ENCODE data around the gene PLEKHO2. TPM values are rescaled to one million over a fixed set of nuclear protein-coding genes. Genes with fewer than 3 reads are reported as not detected.
"Not testable (repeated sequence)": the region's sequence is repeated elsewhere in the genome, so short reads cannot be mapped to it uniquely, and the experiment has no call there.

Gene PLEKHO2, protein sequence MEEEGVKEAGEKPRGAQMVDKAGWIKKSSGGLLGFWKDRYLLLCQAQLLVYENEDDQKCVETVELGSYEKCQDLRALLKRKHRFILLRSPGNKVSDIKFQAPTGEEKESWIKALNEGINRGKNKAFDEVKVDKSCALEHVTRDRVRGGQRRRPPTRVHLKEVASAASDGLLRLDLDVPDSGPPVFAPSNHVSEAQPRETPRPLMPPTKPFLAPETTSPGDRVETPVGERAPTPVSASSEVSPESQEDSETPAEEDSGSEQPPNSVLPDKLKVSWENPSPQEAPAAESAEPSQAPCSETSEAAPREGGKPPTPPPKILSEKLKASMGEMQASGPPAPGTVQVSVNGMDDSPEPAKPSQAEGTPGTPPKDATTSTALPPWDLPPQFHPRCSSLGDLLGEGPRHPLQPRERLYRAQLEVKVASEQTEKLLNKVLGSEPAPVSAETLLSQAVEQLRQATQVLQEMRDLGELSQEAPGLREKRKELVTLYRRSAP
- total RNA-seq = 87.5 TPM
- long read RNA-seq, transcript PLEKHO2-201 (6 exons, 3,720 nt) = major isoform, 15 of 47 reads
- long read RNA-seq, partial matches to known transcripts = 29 of 47 reads
- long read RNA-seq, other reads (novel, unspliced or antisense) = 3 of 47 reads

DNA sequence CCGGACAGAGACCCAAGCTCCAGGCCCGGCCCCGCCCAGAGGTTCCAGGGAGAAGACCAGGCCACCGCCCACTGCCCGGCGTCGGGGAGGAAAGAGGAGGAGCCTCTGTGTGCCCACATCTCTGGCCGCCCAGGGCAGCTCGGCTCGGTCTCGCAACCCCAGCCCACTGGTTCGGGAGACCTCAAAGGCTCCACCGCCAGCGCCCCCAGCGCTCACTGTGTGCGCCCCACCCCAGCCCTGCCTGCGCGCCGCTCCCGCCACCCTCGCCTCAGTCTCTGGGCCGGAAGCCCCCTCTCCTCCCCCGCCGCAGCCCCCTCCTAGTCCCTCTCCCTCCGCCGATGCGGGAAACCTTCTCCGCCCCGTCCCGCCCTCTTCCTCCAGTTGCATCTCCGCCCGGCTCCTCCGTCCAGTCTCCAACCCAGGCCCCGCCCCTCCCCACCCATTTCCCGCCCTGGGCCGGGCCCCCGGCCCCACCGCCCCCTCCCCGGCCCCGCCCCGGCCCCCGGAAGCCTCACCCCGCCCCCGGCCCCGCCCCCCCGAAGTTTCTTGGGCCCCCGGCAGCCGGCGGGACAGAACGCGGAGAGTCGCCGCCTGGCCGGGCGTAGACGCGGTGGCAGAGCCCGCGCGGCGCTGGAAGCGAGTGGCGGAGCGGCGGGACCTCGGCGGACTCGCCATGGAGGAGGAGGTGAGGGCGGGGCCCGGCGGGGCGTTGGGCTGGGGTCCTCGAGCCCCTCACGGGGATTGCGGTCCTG lies at the start of gene PLEKHO2:
TSS of gene PLEKHO2 (plus strand) at position 572 of the 752 bp plus-strand sequence. CDS start at position 674, 102 bp downstream.
- DNase-seq (ENCODE audit: low spot score) = peak; percentile 98

DNA sequence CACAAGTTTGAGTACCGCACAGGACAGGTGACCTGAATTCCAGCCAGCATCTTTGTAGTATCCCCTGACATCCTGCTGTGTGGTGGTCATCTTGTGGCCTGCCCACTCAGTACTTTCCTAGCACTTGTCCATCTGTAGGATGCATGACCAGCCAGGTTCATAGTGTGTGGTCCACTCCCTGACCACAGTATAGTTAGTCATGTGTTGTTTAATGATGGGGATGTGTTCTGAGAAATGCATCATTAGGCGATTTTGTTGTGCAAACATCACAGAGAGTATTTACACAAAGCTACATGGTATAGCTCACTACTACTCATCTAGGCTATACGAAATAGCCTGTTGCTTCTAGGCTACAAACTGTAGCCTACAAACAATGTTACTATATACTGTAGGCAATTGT lies 49.4 kb upstream of the PLEKHO2 start:
- DNase-seq (ENCODE audit: low spot score) = no peak

DNA sequence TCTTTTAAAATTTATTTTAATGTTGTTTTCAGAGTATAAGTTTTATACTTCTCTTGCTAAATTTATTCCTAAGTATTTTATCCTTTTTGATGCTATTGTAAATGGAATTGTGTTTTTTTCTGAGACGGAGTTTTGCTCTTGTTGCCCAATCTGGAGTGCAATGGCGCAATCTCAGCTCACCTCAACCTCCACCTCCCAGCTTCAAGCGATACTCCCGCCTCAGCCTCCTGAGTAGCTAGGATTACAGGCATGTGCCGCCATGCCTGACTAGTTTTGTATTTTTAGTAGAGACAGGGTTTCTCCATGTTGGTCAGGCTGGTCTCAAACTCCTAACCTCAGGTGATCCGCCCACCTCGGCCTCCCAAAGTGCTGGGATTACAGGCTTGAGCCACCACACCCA lies 46.4 kb upstream of the PLEKHO2 start:
- DNase-seq (ENCODE audit: low spot score) = not testable (repeated sequence)

DNA sequence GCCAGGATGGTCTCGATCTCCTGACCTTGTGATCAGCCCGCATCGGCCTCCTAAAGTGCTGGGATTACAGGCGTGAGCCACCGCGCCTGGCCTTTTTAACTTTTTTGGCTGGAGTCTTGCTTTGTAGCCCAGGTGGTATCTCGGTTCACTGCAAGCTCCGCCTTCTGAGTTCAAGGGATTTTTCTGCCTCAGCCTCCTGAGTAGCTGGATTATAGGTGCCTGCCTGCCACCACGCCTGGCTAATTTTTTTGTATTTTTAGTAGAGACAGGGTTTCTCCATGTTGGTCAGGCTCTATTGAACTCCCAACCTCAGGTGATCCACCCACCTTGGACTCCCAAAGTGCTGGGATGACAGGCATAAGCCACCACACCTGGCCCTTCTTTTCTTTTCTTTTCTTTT lies 45.8 kb upstream of the PLEKHO2 start:
- not testable (repeated sequence) for DNase-seq (ENCODE audit: low spot score)

DNA sequence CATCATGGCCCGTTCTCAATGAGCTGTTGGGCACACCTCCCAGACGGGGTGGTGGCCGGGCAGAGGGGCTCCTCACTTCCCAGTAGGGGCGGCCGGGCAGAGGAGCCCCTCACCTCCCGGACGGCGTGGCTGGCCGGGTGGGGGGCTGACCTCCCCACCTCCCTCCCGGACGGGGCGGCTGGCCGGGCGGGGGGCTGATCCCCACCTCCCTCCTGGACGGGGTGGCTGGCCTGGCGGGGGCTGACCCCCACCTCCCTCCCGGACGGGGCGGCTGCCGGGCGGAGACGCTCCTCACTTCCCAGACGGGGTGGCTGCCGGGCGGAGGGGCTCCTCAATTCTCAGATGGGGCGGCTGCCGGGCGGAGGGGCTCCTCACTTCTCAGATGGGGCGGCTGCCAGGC lies 42.8 kb upstream of the PLEKHO2 start:
- not testable (repeated sequence) for DNase-seq (ENCODE audit: low spot score)

DNA sequence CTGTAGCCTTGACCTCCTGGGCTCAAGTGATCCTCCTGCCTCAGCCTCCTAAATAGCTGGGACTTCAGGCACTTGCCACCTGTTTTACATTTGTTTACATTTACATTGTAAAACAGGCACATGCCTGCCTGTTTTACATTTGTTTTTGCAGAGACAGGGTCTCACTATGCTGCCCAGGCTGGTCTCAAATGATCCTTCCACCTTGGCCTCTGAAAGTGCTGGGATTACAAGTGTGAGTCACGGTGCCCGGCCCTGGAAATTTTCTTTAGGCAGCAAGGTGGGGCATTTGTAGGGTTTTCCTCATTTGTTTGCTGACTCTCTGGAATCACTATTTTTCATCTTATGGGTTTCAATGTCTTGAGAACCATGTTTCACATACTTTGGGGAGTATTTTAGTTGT lies 41.2 kb upstream of the PLEKHO2 start:
- DNase-seq (ENCODE audit: low spot score) = no peak

DNA sequence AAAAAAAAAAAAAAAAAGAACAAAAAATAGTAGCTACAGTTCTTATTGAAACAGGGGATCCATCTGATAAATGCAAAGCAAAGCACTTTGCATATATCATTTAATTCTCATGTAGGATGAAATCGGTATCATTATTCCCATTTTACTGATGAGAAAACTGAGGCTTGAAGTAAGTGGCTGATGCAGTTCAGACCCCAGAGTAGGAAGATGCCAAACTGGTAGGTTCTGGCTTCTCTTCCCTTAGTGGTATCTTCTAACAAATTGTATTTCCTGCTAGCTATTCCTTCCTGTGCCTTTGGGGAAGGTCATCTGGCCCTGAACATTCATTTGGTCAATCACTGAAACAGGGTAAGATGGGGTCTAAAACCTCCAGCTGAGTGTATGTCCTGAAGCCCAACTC lies 38.2 kb upstream of the PLEKHO2 start:
- DNase-seq (ENCODE audit: low spot score) = no peak

DNA sequence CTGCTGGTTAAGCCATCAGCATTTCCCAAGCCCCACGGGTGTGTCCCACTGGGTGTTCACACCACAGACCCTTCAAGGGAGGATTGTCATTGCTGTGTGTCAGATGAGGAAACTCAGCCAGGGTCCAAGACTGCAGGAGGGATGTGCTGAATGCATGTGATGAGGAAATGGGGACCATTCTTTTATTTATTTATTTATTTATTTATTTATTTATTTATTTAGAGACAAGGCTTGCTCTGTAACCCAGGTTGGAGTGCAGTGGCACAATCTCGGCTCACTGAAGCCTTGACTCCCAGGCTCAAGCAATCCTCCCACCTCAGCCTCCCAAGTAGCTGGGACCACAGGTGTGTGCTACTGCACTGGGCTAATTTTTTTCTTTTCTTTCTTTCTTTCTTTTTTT lies 37.1 kb upstream of the PLEKHO2 start:
- DNase-seq (ENCODE audit: low spot score) = no peak

DNA sequence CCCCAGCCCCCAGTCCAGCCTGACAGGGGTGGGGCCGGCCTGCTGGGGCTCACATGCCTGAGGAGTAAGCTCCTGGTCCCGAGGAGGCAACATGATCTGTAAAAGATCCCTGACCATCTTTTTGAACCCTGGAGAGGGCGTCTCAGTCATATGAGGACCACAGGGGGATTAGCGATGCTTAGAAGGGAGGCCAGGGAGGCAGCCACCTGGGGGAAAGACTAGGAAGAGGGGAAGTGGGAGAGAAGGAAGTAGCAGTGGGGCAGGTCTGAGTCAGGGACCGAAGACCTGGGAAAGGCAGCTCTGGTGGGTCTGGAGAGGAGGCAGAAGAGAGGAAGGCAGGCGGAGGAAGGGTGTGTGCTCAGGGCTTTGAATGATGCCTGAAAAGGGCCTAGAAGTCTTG lies 35.2 kb upstream of the PLEKHO2 start:
- no peak for DNase-seq (ENCODE audit: low spot score)

DNA sequence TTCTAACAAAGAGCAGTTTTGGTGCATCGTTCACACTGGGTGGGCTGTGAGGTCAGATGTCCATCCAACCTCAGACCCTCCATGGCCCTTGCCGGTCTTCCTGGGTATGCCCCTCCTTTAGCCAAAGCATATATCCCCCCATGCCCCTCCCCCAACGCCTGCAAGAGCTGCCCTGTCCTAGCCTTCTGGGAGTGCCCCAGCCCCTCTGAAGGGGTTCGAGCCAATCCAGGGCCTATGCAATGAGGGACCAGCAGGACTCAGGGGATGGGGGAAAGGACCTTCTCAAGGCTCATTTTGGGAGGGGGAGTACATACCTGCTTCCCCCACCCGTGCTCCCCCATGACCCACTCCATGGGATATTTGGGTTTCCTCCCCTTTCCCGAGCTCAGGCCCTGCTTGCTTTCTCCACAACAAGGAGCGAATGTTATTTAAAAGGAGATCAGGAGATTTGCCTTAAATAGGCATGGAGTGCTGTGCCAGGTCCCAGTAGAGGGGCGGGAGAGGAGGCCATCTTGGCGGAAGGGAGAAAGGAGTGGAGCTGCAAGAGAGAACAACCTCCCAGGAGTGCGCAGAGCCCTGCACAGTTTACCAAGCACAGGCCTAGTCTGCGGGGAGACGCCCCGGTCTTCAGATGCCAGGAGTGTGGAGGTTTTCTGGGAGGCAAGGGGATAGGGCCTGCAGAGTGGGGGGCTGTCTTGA lies 34.5 kb upstream of the PLEKHO2 start:
- DNase-seq (ENCODE audit: low spot score) = no peak

DNA sequence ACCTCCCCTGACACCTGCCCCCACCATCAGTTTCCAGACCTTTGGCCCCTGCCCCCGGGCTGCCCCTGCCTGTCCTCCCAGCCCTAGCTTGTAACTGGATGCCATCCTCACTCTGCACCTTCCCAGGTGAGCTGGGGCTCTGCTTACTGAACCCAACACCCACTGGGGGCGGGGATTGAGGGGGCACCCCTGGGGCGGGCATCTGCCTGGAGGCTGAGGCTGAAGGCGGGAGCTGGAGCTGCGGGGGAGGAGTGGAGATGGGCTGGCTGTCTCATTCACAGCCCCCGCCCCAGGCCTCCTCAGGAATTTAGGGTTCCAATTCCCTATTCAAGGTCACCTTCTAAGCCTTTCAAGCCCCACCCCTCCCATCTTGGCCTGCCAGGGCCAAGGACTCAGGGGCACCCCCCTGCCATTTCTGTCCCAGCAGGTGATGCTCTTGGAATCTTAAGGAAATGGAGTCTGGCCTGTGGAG lies 33.9 kb upstream of the PLEKHO2 start:
- DNase-seq (ENCODE audit: low spot score) = no peak

DNA sequence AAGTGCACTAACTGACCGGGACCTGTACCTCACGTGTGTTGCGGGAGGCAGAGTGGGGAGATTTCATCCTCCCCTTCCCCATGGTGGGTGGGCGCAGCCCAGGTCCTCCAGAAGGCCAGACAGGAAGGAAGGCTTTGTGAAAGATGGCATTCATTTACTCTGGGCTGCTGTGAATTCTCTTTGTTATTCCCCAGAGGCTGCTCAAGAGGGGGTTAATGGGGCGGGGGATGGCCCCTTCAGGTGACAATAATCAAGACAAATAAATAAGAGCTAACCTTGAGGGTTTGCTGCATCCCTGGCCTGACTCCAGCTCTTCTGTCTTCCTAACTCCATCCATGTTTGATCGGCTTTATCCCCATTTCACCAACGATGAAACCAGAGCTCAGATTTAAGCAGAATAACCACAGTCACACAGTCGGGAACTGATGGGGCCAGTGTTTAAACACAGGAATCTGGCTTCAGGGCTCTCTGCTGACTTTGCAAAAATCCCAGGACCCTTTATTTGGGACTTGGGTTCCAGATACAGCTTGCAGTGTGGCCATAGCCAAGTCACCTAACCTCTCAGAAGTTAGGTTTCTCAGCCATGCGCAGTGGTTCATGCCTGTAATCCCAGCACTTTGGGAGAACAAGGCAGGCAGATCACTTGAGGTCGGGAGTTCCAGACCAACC lies 32.8 kb upstream of the PLEKHO2 start:
- no peak for DNase-seq (ENCODE audit: low spot score)

DNA sequence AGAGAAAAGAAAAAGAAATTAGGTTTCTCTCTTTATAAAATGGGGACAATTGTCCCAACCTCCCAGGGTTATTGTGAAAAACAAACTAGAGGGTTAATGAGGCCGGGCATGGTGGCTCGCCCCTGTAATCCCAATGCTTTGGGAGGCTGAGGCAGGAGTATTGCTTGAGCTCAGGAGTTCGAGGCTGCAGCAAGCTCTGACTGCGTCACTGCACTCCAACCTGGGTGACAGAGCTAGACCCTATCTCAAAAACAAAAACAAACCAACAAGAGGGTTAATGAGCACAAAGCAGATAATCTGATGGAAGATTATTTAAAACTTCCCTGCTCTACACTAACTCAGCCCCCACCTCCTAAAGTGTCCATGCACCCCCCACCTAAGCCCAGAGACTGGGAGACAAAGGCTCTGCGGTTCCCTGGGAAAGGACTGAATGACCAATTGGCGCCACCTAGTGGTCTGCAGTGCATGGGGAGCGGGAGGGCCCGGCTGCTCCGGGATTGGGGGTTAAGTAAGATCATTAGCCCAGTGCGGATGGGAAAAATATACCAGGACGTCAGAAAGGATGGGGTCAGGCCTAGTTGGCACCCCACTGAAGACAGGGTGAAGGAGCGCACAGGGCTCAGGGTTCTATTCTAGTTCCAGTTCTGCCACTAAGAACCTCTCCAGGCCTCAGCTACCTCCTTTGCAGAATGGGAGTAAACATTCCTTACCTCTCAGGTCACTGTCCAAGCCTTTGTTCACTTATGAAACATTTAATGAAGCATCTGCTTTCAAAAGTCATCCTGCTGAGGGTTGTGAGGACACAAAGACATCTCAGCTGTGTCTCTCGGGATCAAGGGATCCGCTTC lies 31.8 kb upstream of the PLEKHO2 start:
- peak; percentile 92 for DNase-seq (ENCODE audit: low spot score)

DNA sequence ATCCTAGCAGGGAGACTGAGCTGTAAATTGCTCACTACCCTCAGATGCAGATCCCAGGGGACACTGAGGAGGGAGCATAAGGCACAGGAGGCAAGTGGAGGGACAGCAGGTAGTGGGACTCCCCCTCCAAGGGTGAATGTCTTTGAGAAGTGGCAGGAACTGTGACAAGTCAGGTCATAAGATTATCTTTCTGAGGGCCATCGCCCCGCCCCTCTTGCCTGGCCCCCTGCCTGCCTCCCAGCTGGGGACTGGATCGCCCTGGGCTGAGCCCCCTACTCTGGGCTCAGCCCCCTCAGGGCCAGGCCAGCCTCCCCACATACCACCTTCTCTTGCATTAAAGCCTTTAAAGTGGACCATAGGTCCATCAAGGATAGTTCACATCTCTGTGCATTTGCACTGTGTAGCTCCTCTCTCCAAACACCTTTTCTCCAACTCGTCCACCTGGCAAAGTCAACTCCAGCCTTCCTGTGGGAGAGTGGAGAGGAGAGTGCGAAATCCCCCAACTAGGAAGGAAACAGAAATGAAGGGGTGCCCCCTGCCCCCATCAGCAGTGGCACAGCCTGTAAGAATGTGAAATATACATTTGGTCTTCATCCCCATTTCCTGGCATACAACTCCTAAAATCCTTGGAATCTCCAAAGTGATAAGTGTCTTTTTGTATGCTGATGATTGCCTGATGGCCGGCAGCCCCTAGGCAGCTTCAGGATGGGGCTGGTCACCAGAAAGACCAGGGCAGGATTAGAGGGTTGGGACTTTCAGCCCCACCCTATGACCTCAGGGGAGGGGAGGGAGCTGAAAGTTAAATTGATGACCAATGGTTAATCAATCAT lies 31.0 kb upstream of the PLEKHO2 start:
- no peak for DNase-seq (ENCODE audit: low spot score)

DNA sequence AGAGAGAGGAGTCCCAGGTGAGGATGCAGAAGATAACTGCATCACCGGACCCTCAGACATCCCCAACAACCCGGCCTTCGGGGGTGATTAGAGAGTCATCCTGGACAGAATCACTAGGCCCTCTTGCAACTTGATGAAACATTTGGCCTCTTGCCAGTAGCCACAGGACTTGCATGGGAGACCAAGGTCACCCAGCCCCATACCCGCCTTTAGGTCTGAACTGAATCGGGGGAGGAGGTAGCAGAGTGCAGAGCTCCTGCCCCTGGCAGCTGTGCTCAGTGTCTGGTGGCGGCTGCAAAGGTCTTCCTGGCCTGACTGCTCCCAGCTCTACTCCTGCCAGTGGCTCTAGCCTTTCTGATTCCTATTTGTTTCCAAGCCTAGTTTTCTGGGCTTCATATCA lies 28.6 kb upstream of the PLEKHO2 start:
- no peak for DNase-seq (ENCODE audit: low spot score)

DNA sequence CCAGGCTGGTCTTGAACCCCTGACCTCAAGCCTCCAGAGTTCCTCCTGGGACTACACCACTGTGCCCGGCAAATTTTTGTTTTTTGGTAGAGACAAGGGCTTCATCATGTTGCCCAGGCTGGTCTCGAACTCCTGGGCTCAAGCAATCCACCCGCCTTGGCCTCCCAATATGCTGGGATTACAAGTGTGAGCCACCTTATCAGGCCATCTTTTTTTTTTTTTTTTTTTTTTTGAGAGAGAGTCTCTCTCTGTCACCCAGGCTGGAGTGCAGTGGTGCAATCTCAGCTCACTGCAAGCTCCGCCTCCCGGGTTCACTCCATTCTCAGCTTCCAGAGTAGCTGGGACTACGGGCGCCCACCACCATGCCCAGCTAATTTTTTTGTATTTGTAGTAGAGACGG lies 27.4 kb upstream of the PLEKHO2 start:
- not testable (repeated sequence) for DNase-seq (ENCODE audit: low spot score)

DNA sequence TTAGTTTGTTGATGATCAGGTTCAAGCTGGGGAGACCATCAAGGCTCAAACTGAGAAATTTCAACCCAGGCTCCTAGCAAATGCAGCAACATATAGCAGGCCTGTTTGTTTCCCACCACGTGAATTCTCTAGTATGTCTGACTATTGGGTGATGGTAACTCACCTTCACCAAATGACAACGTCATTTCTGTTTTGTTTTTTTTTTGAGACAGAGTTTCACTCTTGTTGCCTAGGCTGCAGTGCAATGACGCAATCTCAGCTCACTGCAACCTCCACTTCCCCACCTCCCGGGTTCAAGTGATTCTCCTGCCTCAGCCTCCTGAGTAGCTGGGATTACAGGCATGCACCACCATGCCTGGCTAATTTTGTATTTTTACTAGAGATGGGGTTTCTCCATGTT lies 26.8 kb upstream of the PLEKHO2 start:
- DNase-seq (ENCODE audit: low spot score) = not testable (repeated sequence)

DNA sequence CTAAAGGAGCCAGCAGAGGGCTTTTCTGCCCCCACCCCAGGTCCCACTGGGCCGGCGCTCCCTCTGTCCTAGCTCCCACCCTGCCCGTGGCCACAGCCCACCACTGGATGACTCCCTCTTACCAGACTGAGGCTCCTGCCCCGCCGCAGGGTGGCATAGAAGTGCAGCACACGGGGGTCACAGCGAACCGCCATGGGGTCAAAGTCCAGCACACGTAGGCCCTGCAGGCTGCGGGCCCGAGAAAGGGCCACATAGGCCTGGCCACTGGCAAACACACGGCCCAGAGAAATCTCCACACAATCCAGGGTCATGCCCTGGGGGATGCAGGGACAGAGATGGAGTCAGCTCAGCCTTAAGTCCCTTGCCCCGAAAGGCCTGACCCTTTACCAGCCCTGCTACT lies 25.3 kb upstream of the PLEKHO2 start:
- DNase-seq (ENCODE audit: low spot score) = no peak

DNA sequence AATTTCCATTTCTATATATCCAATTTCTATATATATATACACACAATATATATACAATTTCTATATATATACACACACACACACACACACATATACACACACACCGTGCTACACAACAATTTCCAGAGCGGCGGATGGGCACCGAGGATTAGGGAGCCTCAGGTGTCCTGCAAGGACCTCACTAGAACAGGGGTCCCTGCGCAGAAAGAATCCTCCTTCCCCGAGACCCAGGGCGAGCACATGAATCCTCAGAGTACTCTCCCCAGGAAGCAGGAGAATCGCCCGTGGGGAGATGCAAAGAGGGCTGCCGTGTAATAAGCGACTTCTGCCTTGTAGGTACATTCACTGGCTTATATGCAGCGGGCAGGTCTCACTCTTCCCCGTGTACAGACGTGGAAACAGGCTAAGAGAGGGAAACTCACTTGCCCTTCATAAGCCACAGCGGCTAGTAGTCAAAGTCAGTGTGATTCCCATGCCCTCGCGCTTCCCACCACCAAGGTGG lies 16.7 kb upstream of the PLEKHO2 start:
- no peak for DNase-seq (ENCODE audit: low spot score)

Data from mesenteric fat pad (tissue), 1 donor.